Transverse colon (tissue), 3 donors: ENCODE measurements around the gene ACSF3.

Source experiments
- CTCF ChIP-seq, 5 experiments: fragments of 200-600 bp in 3 of 5; fragments of 450-650 bp in 2 of 5; sonication (generic) in 3 of 5; IDR thresholded peaks; 1 replicate in 2 of 5; 2 replicates in 3 of 5; pipeline ENCODE4 v1.5.1; 2016 to 2017; ENCODE audit warnings: antibody characterized with exemption in 5 of 5, inconsistent platforms in 3 of 5, mild to moderate bottlenecking in 2 of 5, moderate library complexity in 1 of 5
- EP300 ChIP-seq: sonication (generic); formaldehyde crosslinking; IDR thresholded peaks from one replicate; pipeline ENCODE4 v1.6.1; 2017; ENCODE audit warnings: antibody characterized with exemption, low read depth
- POLR2A ChIP-seq: fragments of 450-650 bp; IDR thresholded peaks from one replicate; pipeline ENCODE4 v1.6.1; 2016; ENCODE audit warnings: antibody characterized with exemption, mild to moderate bottlenecking, moderate library complexity

DNA sequence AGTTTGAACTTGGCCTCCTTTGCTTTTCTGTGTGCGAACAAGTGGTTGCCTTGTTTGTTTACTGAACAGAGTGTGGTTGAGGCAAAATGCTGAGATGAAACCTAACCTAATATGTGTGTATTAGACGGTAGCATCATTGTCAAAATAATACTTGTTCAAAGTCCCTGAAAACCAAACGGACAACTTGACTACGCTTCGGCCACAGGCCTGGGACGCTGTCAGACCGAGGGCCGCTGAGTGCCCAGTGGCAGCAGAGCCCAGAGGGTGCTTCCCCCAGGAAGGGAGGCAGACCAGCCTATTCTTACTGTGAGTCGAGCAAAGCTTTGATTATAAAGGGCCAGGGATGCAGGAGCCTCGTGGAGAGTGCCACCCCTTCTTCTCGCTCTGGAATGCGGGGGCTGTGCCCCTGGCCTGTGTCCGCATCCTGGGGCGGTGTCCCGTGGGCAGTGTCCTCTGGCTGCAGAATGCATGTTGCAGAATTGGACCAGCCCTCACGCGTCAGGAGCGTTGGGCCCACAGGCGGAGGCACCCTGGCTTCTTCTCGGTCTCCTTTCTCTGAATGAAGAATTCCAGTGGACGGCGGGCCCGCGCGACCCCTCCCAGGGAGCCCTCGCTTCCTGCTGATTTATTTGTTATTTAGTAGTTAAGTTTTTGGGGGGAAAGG lies 5.2 kb downstream of the ACSF3 start:
- no peak for TF ChIP-seq EP300
- no peak for TF ChIP-seq CTCF (IDR thresholded peaks at IDR 0.05)
- no peak for TF ChIP-seq POLR2A
